Natural killer cell (primary cell): ENCODE measurements around the gene CFAP57. TPM values are rescaled to one million over a fixed set of nuclear protein-coding genes. Genes with fewer than 3 reads are reported as not detected.

Experiments used
- ATAC-seq, 3 donors: fragments of 150-1000 bp in 2 of 3; fragments of 200-7000 bp in 1 of 3; cut with Tn5 transposase; 1 replicate in 1 of 3; 2 replicates in 2 of 3; pipeline ENCODE4 v1.10.0; 2021; ENCODE audit warnings: mild to moderate bottlenecking in 2 of 3, moderate library complexity in 2 of 3
- DNase-seq, 2 donors: peaks; one replicate each; pipeline versions ENCODE4 v3.0.0 to v3.0.0-alpha.2; 2013 to 2021; ENCODE audit warnings: mixed read lengths in 1 of 2
- H3K27ac ChIP-seq: one replicate; pipeline ENCODE4 v1.5.1; 2013; ENCODE audit warnings: mild to moderate bottlenecking, low read length
- H3K27me3 ChIP-seq: one replicate; pipeline ENCODE4 v1.6.1; 2013; ENCODE audit warnings: low read length; ENCODE audit not compliant: control insufficient read depth, insufficient read depth
- H3K36me3 ChIP-seq: one replicate; pipeline ENCODE4 v1.6.1; 2013; ENCODE audit warnings: low read length; ENCODE audit not compliant: control insufficient read depth, insufficient read depth
- H3K4me1 ChIP-seq: one replicate; pipeline ENCODE4 v1.6.1; 2013; ENCODE audit warnings: low read length; ENCODE audit not compliant: control insufficient read depth, insufficient read depth
- H3K4me3 ChIP-seq: one replicate; pipeline ENCODE4 v1.5.1; 2013; ENCODE audit warnings: low read length
- H3K9me3 ChIP-seq: one replicate; pipeline ENCODE4 v1.6.1; 2013; ENCODE audit warnings: low read length; ENCODE audit not compliant: control insufficient read depth, insufficient read depth
- H3K27ac Mint-ChIP-seq, 2 donors: one replicate each; pipeline ENCODE4 v1.8.0; 2022; ENCODE audit warnings: mild to moderate bottlenecking in 2 of 2, mixed read lengths in 2 of 2, moderate library complexity in 1 of 2
- H3K27me3 Mint-ChIP-seq, 2 donors: one replicate each; pipeline ENCODE4 v1.8.0; 2022; ENCODE audit warnings: low read depth in 2 of 2, mixed read lengths in 2 of 2
- H3K36me3 Mint-ChIP-seq: one replicate; pipeline ENCODE4 v1.8.0; 2022; ENCODE audit warnings: mixed read lengths
- H3K4me1 Mint-ChIP-seq, 2 donors: one replicate each; pipeline ENCODE4 v1.8.0; 2022; ENCODE audit warnings: mixed read lengths in 2 of 2
- H3K4me3 Mint-ChIP-seq: one replicate; pipeline ENCODE4 v1.8.0; 2022; ENCODE audit warnings: mild to moderate bottlenecking, moderate library complexity, mixed read lengths
- H3K9me3 Mint-ChIP-seq, 2 donors: one replicate each; pipeline ENCODE4 v1.8.0; 2022; ENCODE audit warnings: mixed read lengths in 2 of 2
- CTCF ChIP-seq: fragments of 200-600 bp; IDR thresholded peaks from one replicate; pipeline ENCODE4 v1.8.0; 2022; ENCODE audit warnings: antibody characterized with exemption
- WGBS: methylation state at CpG from one replicate; pipeline ENCODE4 v1.1.7; 2013; ENCODE audit warnings: missing lambda C conversion rate; ENCODE audit not compliant: insufficient coverage; 5-methylcytosine and 5-hydroxymethylcytosine counted together
- intact Hi-C: fragments of 100-400 bp; cut with micrococcal nuclease; formaldehyde crosslinking; loops from one replicate; pipeline ENCODE4 v1.14.2; 2022
- total RNA-seq, 4 donors: library from RNA; stranded (reverse); fragments of 120-200 nt in 1 of 4; gene quantifications; one replicate each; pipeline versions ENCODE4 v1.2.3 to v1.2.4, GENCODE V29; 2013 to 2022

Gene CFAP57
- total RNA-seq, 3 donors from 2014 or later (not counting 1 experiment from before 2014, with no cell fraction given) = 0.19 TPM; not detected in 2

- Mint-ChIP-seq H3K27me3 (no peaks in the 10 kb centered on the region), H3K36me3 (no peaks in the 10 kb centered on the region), H3K4me1 (no peaks in the 10 kb centered on the region), H3K27ac (no peak overlapping the region), H3K9me3 (no peaks in the 10 kb centered on the region), H3K4me3 (no peak overlapping the region)
- H3K36me3 ChIP-seq = no peaks in the 10 kb centered on the region
- H3K4me3 ChIP-seq = no peak overlapping the region
- H3K27me3 ChIP-seq = no peaks in the 10 kb centered on the region
- no peak for TF ChIP-seq CTCF
- no peak for ATAC-seq
- no peak for DNase-seq
- H3K4me1 ChIP-seq = no peaks in the 10 kb centered on the region
- no peak overlapping the region for H3K27ac ChIP-seq
- WGBS = 85% methylated on average over 5 of the region's 7 CpGs
- intact Hi-C loops = no loop called here
- H3K9me3 ChIP-seq = no peaks in the 10 kb centered on the region
Observed at GRCh38 chr1:43293896-43294760, 122.0 kb downstream of the CFAP57 start.

- Mint-ChIP-seq H3K4me3 (no peak overlapping the region), H3K9me3 (no peaks in the 10 kb centered on the region), H3K36me3 (no peaks in the 10 kb centered on the region), H3K27me3 (no peaks in the 10 kb centered on the region), H3K4me1 (no peaks in the 10 kb centered on the region), H3K27ac (no peak overlapping the region)
- no peak for DNase-seq
- Histone ChIP-seq H3K4me1 (no peaks in the 10 kb centered on the region), H3K4me3 (no peak overlapping the region), H3K9me3 (no peaks in the 10 kb centered on the region), H3K36me3 (no peaks in the 10 kb centered on the region), H3K27me3 (no peaks in the 10 kb centered on the region), H3K27ac (no peak overlapping the region)
- WGBS = 83% methylated on average over 8 of the region's 8 CpGs
- no peak for TF ChIP-seq CTCF
- ATAC-seq = no peak
- intact Hi-C loops = no loop called here
Observed at GRCh38 chr1:43294761-43295160, 122.6 kb downstream of the CFAP57 start.

- Mint-ChIP-seq H3K4me3 (no peak overlapping the region), H3K27ac (no peak overlapping the region), H3K9me3 (no peaks in the 10 kb centered on the region), H3K27me3 (no peaks in the 10 kb centered on the region), H3K4me1 (peaks cover 5 to 8% of the 10 kb centered on the region in 2 donors), H3K36me3 (no peaks in the 10 kb centered on the region)
- Histone ChIP-seq H3K4me1 (peaks cover 9% of the 10 kb centered on the region), H3K36me3 (no peaks in the 10 kb centered on the region), H3K9me3 (no peaks in the 10 kb centered on the region), H3K27ac (no peak overlapping the region), H3K4me3 (no peak overlapping the region), H3K27me3 (no peaks in the 10 kb centered on the region)
- ATAC-seq (no peak), DNase-seq (no peak)
- 91% methylated on average over 1 of the region's 1 CpG for whole genome bisulfite sequencing
- intact Hi-C loops = no loop called here
- TF ChIP-seq CTCF = no peak
Observed at GRCh38 chr1:43296207-43296606, 124.1 kb downstream of the CFAP57 start.
